ENCODE measurements around the gene PARL.

The PARL gene

DNA sequence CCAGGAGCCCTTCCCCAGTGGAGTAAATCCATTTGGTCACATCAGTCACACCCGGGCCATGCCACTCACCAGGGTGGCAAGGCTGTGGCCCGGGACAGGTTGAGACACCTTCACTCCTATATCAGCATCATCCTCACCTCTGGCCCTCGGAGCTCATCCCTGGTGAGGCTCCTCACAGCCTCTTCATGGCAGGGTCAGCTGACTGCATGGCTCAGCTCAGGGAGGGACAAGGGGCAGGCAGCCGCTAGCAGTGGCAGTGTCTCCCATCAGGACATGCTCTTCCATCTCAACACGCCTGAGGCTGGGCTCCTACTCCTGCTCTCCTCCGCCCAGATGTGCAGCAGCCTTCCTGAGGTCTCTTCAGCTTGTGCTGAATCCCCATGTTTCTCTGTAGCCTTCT is 26.4 kb upstream of the PARL start:
- intact Hi-C loops (cut with DNase I; ENCODE audit: low total_unique reads), result no loop called here
- TF ChIP-seq, protein P1, sequence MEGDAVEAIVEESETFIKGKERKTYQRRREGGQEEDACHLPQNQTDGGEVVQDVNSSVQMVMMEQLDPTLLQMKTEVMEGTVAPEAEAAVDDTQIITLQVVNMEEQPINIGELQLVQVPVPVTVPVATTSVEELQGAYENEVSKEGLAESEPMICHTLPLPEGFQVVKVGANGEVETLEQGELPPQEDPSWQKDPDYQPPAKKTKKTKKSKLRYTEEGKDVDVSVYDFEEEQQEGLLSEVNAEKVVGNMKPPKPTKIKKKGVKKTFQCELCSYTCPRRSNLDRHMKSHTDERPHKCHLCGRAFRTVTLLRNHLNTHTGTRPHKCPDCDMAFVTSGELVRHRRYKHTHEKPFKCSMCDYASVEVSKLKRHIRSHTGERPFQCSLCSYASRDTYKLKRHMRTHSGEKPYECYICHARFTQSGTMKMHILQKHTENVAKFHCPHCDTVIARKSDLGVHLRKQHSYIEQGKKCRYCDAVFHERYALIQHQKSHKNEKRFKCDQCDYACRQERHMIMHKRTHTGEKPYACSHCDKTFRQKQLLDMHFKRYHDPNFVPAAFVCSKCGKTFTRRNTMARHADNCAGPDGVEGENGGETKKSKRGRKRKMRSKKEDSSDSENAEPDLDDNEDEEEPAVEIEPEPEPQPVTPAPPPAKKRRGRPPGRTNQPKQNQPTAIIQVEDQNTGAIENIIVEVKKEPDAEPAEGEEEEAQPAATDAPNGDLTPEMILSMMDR (IDR thresholded peaks at IDR 0.05), result no peak
- H3K4me1 ChIP-seq, result no peaks in the 10 kb centered on the region

DNA sequence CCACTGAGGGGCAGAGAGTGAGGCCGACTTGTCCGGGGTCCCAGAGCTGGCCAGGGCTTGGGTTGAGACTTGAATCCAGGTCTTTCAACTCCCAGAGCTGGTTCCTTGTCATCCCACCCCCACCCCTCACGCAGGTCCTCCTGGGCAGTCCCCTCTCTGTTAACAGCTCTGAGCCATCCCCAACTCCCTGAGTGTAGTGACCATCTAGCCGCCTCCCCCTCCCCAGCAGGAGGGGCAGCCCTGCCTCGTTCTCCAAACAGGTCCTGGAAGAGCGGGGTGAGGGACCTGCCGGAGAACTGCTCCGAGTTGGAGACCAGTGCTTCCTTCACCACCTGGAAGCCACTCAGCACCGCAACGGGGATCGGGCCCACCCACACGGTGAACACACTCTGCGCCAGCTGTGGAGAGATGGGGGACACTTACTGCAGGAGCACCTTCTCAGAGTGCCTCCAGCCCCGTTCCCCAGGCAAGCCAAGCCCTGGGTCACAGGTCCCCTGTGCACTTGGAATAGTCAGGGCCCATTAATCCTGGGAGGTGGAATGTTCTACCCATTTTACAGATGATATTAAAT is 24.4 kb upstream of the PARL start:
- Histone ChIP-seq H3K9me3 (no peaks in the 10 kb centered on the region), H3K27me3 (peaks cover 0 to 4% of the 10 kb centered on the region in 2 donors), H3K4me1 (no peaks in the 10 kb centered on the region), H3K27ac (no peak overlapping the region), H3K4me3 (no peak overlapping the region), H3K36me3 (no peaks in the 10 kb centered on the region)
- intact Hi-C loops (cut with DNase I; ENCODE audit: low total_unique reads), result no loop called here
- TF ChIP-seq, protein P1 (IDR thresholded peaks at IDR 0.05), result no peak
- no peak for DNase-seq

More for the DNA sequence above, 26.4 kb upstream of the PARL start:
- Histone ChIP-seq H3K36me3 (no peaks in the 10 kb centered on the region), H3K9me3 (no peaks in the 10 kb centered on the region), H3K27ac (no peak overlapping the region), H3K4me3 (no peak overlapping the region), H3K27me3 (no peaks in the 10 kb centered on the region)
- DNase-seq, result no peak

DNA sequence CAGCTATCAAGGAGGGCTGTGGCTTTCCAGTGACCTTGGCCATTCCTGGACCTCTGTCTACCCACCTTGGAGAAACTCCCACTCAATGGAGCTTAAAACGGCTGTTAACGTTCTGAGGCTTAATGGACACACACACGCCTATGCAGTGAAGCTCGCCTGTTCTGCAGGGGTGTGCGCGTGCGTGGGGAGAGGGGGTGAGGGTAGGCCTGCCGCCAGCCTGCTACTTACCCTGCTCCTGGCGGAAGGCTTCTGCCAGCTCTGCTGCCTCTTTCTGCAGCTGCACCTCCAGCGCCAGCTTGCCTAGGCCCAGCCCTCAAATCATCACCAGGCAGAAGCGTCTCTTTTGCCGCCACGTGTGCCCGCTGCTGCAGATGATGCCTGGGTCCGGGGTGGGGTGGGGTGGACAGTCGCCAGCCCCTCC is 23.2 kb upstream of the PARL start:
- Histone ChIP-seq H3K4me3 (no peak overlapping the region), H3K9me3 (no peaks in the 10 kb centered on the region), H3K27me3 (peaks cover 0 to 6% of the 10 kb centered on the region in 2 donors), H3K4me1 (no peaks in the 10 kb centered on the region), H3K36me3 (no peaks in the 10 kb centered on the region), H3K27ac (no peak overlapping the region)
- DNase-seq, result no peak
- TF ChIP-seq, protein P1 (IDR thresholded peaks at IDR 0.05), result no peak
- intact Hi-C loops (cut with DNase I; ENCODE audit: low total_unique reads), result no loop called here

DNA sequence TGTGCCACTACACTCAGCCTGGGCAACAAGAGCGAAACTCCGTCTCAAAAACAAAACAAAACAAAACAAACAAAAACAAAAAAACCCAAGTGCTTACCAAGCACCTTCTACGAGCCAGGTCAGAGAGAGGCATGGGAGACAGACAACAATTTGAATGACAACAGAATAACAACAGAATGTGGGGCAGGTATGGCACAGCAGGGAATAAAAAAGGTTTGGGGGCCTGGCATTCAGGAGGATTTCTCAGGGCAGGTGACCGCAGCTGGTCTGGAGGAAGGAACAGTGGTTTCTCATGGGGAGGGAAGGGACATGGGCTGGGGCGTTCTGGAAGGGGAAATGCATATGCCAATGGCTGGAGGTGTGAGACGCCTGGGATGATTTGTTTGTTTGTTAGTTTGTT is 22.5 kb upstream of the PARL start:
- no peak for DNase-seq
- H3K4me1 ChIP-seq, result no peaks in the 10 kb centered on the region
- H3K36me3 ChIP-seq, result no peaks in the 10 kb centered on the region
- peaks cover 0 to 6% of the 10 kb centered on the region in 2 donors for H3K27me3 ChIP-seq
- H3K27ac ChIP-seq, result no peak overlapping the region
- intact Hi-C loops (cut with DNase I; ENCODE audit: low total_unique reads), result no loop called here
- no peak overlapping the region for H3K4me3 ChIP-seq
- TF ChIP-seq, protein P1 (IDR thresholded peaks at IDR 0.05), result no peak
- no peaks in the 10 kb centered on the region for H3K9me3 ChIP-seq

DNA sequence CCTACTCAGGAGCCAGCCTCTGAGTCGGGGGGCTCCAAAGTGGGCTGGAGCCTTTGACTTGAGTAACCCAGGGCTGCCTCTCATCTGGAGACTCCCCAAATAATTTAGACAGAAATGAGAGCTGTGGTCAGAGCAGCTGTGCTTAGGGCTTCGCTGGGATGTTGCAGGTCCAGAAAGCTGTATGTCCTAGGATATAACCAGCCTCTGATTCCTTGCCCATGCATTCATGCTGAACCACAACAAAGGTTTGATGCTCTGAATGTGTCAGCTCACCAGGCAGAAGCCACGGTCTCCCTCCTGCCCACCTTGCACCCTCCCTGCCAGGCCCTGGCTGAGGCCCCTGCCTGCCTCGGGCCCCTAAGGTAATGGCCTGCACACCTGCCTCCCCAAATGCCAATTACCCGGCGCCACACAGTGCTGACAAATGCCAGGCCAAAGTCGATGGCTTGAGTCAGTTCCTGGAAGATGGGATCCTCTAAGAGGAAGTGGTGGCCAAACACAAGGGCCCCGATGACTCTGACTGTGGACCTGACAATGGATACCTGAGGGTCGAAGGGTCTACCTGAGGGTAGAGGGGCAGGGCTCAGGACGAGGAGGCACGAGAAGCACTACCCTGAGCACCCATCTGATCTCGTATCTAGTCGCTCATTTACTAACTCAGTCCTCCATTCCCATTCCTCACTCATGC is 21.7 kb upstream of the PARL start:
- Histone ChIP-seq H3K4me3 (no peak overlapping the region), H3K36me3 (no peaks in the 10 kb centered on the region), H3K27ac (no peak overlapping the region), H3K9me3 (no peaks in the 10 kb centered on the region), H3K27me3 (peaks cover 0 to 6% of the 10 kb centered on the region in 2 donors), H3K4me1 (no peaks in the 10 kb centered on the region)
- no peak for DNase-seq
- TF ChIP-seq, protein P1 (IDR thresholded peaks at IDR 0.05), result no peak
- intact Hi-C loops (cut with DNase I; ENCODE audit: low total_unique reads), result no loop called here

All from tibial artery (tissue), 4 donors.